ENCODE measurements around the gene NEK9. TPM values are rescaled to one million over a fixed set of nuclear protein-coding genes. Genes with fewer than 3 reads are reported as not detected.
A peak's percentile ranks its signal among the peaks of the same experiment; 100 is the strongest.
"Not testable (repeated sequence)": the region's sequence is repeated elsewhere in the genome, so short reads cannot be mapped to it uniquely, and the experiment has no call there.

The NEK9 gene
- total RNA-seq, 1 experiment from 2014 or later = 26.1 TPM

GRCh38 chr14:75084513-75084912, 42.3 kb downstream of the NEK9 start:
- H3K36me3 ChIP-seq = peaks cover 61% of the 10 kb centered on the region
- no peaks in the 10 kb centered on the region for H3K4me1 ChIP-seq (replicated peaks)
- no peaks in the 10 kb centered on the region for H3K27me3 ChIP-seq (replicated peaks)
- DNase-seq (ENCODE audit: low read depth in 1 of 2, low spot score in 2 of 2) = no peak
- H3K27ac ChIP-seq = no peak overlapping the region
- H3K4me3 ChIP-seq = no peak overlapping the region
- no peaks in the 10 kb centered on the region for H3K9me3 ChIP-seq (replicated peaks)

- no peaks in the 10 kb centered on the region for H3K4me1 ChIP-seq (replicated peaks)
- H3K36me3 ChIP-seq = peaks cover 58% of the 10 kb centered on the region
- no peaks in the 10 kb centered on the region for H3K27me3 ChIP-seq (replicated peaks)
- no peak for DNase-seq (ENCODE audit: low read depth in 1 of 2, low spot score in 2 of 2)
- H3K4me3 ChIP-seq = no peak overlapping the region
- H3K27ac ChIP-seq = no peak overlapping the region
- no peaks in the 10 kb centered on the region for H3K9me3 ChIP-seq (replicated peaks)
Measured at GRCh38 chr14:75083271-75083670, 43.6 kb downstream of the NEK9 start.

- Histone ChIP-seq H3K27ac (no peak overlapping the region), H3K36me3 (peaks cover 43% of the 10 kb centered on the region), H3K4me1 (replicated peaks) (no peaks in the 10 kb centered on the region), H3K4me3 (no peak overlapping the region), H3K9me3 (replicated peaks) (no peaks in the 10 kb centered on the region), H3K27me3 (replicated peaks) (no peaks in the 10 kb centered on the region)
- DNase-seq (ENCODE audit: low read depth in 1 of 2, low spot score in 2 of 2) = no peak
Measured at GRCh38 chr14:75081660-75082229, 45.1 kb downstream of the NEK9 start.

- H3K9me3 ChIP-seq (replicated peaks) = no peaks in the 10 kb centered on the region
- no peak overlapping the region for H3K4me3 ChIP-seq
- no peak for DNase-seq (ENCODE audit: low read depth in 1 of 2, low spot score in 2 of 2)
- H3K4me1 ChIP-seq (replicated peaks) = no peaks in the 10 kb centered on the region
- no peaks in the 10 kb centered on the region for H3K27me3 ChIP-seq (replicated peaks)
- H3K27ac ChIP-seq = no peak overlapping the region
- peaks cover 24% of the 10 kb centered on the region for H3K36me3 ChIP-seq
Measured at GRCh38 chr14:75079521-75079920, 47.3 kb downstream of the NEK9 start.

- DNase-seq (ENCODE audit: low read depth in 1 of 2, low spot score in 2 of 2) = no peak
- Histone ChIP-seq H3K27me3 (replicated peaks) (no peaks in the 10 kb centered on the region), H3K27ac (no peak overlapping the region), H3K9me3 (replicated peaks) (no peaks in the 10 kb centered on the region), H3K4me1 (replicated peaks) (no peaks in the 10 kb centered on the region), H3K4me3 (no peak overlapping the region), H3K36me3 (peaks cover 9% of the 10 kb centered on the region)
Measured at GRCh38 chr14:75077794-75078193, 49.1 kb downstream of the NEK9 start.

GRCh38 chr14:75070383-75070782, 56.5 kb downstream of the NEK9 start:
- H3K4me3 ChIP-seq = no peak overlapping the region
- no peak overlapping the region for H3K27ac ChIP-seq
- no peak for DNase-seq (ENCODE audit: low read depth in 1 of 2, low spot score in 2 of 2)

GRCh38 chr14:75069811-75070145, 57.1 kb downstream of the NEK9 start:
- H3K27ac ChIP-seq = peak overlapping the region; percentile 74
- H3K36me3 ChIP-seq = no peaks in the 10 kb centered on the region
- H3K9me3 ChIP-seq (replicated peaks) = no peaks in the 10 kb centered on the region
- no peak for DNase-seq (ENCODE audit: low read depth in 1 of 2, low spot score in 2 of 2)
- peak overlapping the region; percentile 55 for H3K4me3 ChIP-seq
- no peaks in the 10 kb centered on the region for H3K27me3 ChIP-seq (replicated peaks)
- H3K4me1 ChIP-seq (replicated peaks) = peaks cover 10% of the 10 kb centered on the region; the same call in 1 of the 2 replicates

More at GRCh38 chr14:75070383-75070782, 56.5 kb downstream of the NEK9 start:
- no peaks in the 10 kb centered on the region for H3K9me3 ChIP-seq (replicated peaks)
- H3K36me3 ChIP-seq = no peaks in the 10 kb centered on the region
- H3K27me3 ChIP-seq (replicated peaks) = no peaks in the 10 kb centered on the region
- peaks cover 10% of the 10 kb centered on the region; the same call in 1 of the 2 replicates for H3K4me1 ChIP-seq (replicated peaks)

- Histone ChIP-seq H3K27ac (peak within 1 kb of the TSS; percentile 74), H3K36me3 (no peaks in the 10 kb centered on the region), H3K4me1 (replicated peaks) (peaks cover 11% of the 10 kb centered on the region; the same call in 1 of the 2 replicates), H3K27me3 (replicated peaks) (no peaks in the 10 kb centered on the region), H3K9me3 (replicated peaks) (no peaks in the 10 kb centered on the region), H3K4me3 (peak within 1 kb of the TSS; percentile 55)
- peak; percentile 87 to 88 for DNase-seq (ENCODE audit: low read depth in 1 of 2, low spot score in 2 of 2)
Measured at GRCh38 chr14:75069121-75069810, 57.6 kb downstream of the NEK9 start, which contains the start of gene ZC2HC1C. Gene ZC2HC1C, plus strand, starts transcription at chr14:75069641. Its CDS starts 933 bp downstream, at chr14:75070574.

GRCh38 chr14:75068294-75069120, 58.3 kb downstream of the NEK9 start:
- peak overlapping the region; percentile 55 for H3K4me3 ChIP-seq
- H3K27ac ChIP-seq = peak overlapping the region; percentile 74
- peaks cover 3% of the 10 kb centered on the region; the same call in 1 of the 2 replicates for H3K36me3 ChIP-seq
- peaks cover 13% of the 10 kb centered on the region; the same call in 1 of the 2 replicates for H3K4me1 ChIP-seq (replicated peaks)
- DNase-seq (ENCODE audit: low read depth in 1 of 2, low spot score in 2 of 2) = no peak
- H3K27me3 ChIP-seq (replicated peaks) = no peaks in the 10 kb centered on the region
- no peaks in the 10 kb centered on the region for H3K9me3 ChIP-seq (replicated peaks)

- not testable (repeated sequence) for DNase-seq (ENCODE audit: low read depth in 1 of 2, low spot score in 2 of 2); H3K9me3 ChIP-seq (replicated peaks); H3K27me3 ChIP-seq (replicated peaks); H3K4me3 ChIP-seq; H3K27ac ChIP-seq
- peaks cover 19% of the 10 kb centered on the region for H3K4me1 ChIP-seq (replicated peaks)
- H3K36me3 ChIP-seq = peaks cover 10% of the 10 kb centered on the region
Measured at GRCh38 chr14:75067765-75068164, 59.1 kb downstream of the NEK9 start.

- H3K27me3 ChIP-seq (replicated peaks) = no peaks in the 10 kb centered on the region
- no peak overlapping the region for H3K27ac ChIP-seq
- DNase-seq (ENCODE audit: low read depth in 1 of 2, low spot score in 2 of 2) = no peak
- H3K4me1 ChIP-seq (replicated peaks) = peaks cover 21% of the 10 kb centered on the region
- no peak overlapping the region for H3K4me3 ChIP-seq
- H3K9me3 ChIP-seq (replicated peaks) = no peaks in the 10 kb centered on the region
- peaks cover 12% of the 10 kb centered on the region for H3K36me3 ChIP-seq
Measured at GRCh38 chr14:75067212-75067611, 59.6 kb downstream of the NEK9 start.

- no peak overlapping the region for H3K4me3 ChIP-seq
- H3K27ac ChIP-seq = no peak overlapping the region
- peaks cover 21% of the 10 kb centered on the region for H3K4me1 ChIP-seq (replicated peaks)
- no peak for DNase-seq (ENCODE audit: low read depth in 1 of 2, low spot score in 2 of 2)
- no peaks in the 10 kb centered on the region for H3K9me3 ChIP-seq (replicated peaks)
- H3K27me3 ChIP-seq (replicated peaks) = no peaks in the 10 kb centered on the region
- H3K36me3 ChIP-seq = peaks cover 13% of the 10 kb centered on the region
Measured at GRCh38 chr14:75066691-75067090, 60.2 kb downstream of the NEK9 start.

GRCh38 chr14:75064205-75064567, 62.7 kb downstream of the NEK9 start:
- Histone ChIP-seq H3K4me3 (peak overlapping the region; percentile 67), H3K36me3 (peaks cover 29% of the 10 kb centered on the region), H3K27me3 (replicated peaks) (no peaks in the 10 kb centered on the region), H3K9me3 (replicated peaks) (no peaks in the 10 kb centered on the region), H3K27ac (no peak overlapping the region), H3K4me1 (replicated peaks) (peaks cover 31% of the 10 kb centered on the region)
- DNase-seq (ENCODE audit: low read depth in 1 of 2, low spot score in 2 of 2) = no peak
